Breast epithelium (tissue), 4 donors: Measurements from ENCODE around the gene BCL7A. TPM values are rescaled to one million over a fixed set of nuclear protein-coding genes. Genes with fewer than 3 reads are reported as not detected.

Experiments used
- DNase-seq, 2 donors: peaks; one replicate each; pipeline ENCODE4 v3.0.0-alpha.2; 2019; ENCODE audit warnings: low spot score in 2 of 2
- H3K27ac ChIP-seq, 2 donors: fragments of 200-600 bp; sonication (generic) in 1 of 2; one replicate each; pipeline ENCODE4 v1.5.1; 2016 to 2019; ENCODE audit warnings: mild to moderate bottlenecking in 1 of 2
- H3K27me3 ChIP-seq, 2 donors: fragments of 200-600 bp; sonication (generic) in 1 of 2; one replicate each; pipeline versions ENCODE4 v1.5.1 to v1.6.0; 2017 to 2019; ENCODE audit warnings: control low read depth in 1 of 2, mild to moderate bottlenecking in 1 of 2
- H3K36me3 ChIP-seq: fragments of 200-600 bp; one replicate; pipeline ENCODE4 v1.5.1; 2019
- H3K4me1 ChIP-seq, 2 donors: fragments of 200-600 bp; sonication (generic); one replicate each; pipeline ENCODE4 v1.5.1; 2016 to 2019; ENCODE audit warnings: control low read depth in 1 of 2
- H3K4me3 ChIP-seq, 3 donors: fragments of 200-600 bp; sonication (generic); 1 replicate in 2 of 3; 2 replicates in 1 of 3; pipeline ENCODE4 v1.5.1; 2016 to 2019; ENCODE audit warnings: mild to moderate bottlenecking in 3 of 3, moderate library complexity in 2 of 3
- H3K9me3 ChIP-seq, 2 donors: fragments of 200-600 bp; sonication (generic) in 1 of 2; one replicate each; pipeline ENCODE4 v1.5.1; 2016 to 2019; ENCODE audit warnings: control low read depth in 1 of 2
- CTCF ChIP-seq, 3 donors: fragments of 450-650 bp; IDR thresholded peaks; one replicate each; pipeline ENCODE4 v1.5.1; 2016 to 2017; ENCODE audit warnings: antibody characterized with exemption in 3 of 3, mild to moderate bottlenecking in 3 of 3, moderate library complexity in 3 of 3
- POLR2A ChIP-seq: fragments of 450-650 bp; IDR thresholded peaks from one replicate; pipeline ENCODE4 v1.6.1; 2016; ENCODE audit warnings: antibody characterized with exemption, mild to moderate bottlenecking, moderate library complexity
- POLR2AphosphoS5 ChIP-seq, 3 donors: sonication (generic); formaldehyde crosslinking; IDR thresholded peaks; one replicate each; pipeline ENCODE4 v1.6.1; 2017; ENCODE audit warnings: antibody characterized with exemption in 3 of 3
- intact Hi-C: fragments of 100-400 bp; cut with DNase I; formaldehyde crosslinking; loops from one replicate; pipeline ENCODE4 v1.15.1; 2023; ENCODE audit warnings: low total_unique reads
- total RNA-seq, 3 donors: library from RNA; depleted of rRNA; stranded (reverse); fragments of >200 nt; gene quantifications; one replicate each; pipeline ENCODE4 v1.1.0, GENCODE V29; 2016

Gene BCL7A
- total RNA-seq, 3 donors from 2014 or later = 6.2 to 13.5 (median 8.8) TPM

DNA sequence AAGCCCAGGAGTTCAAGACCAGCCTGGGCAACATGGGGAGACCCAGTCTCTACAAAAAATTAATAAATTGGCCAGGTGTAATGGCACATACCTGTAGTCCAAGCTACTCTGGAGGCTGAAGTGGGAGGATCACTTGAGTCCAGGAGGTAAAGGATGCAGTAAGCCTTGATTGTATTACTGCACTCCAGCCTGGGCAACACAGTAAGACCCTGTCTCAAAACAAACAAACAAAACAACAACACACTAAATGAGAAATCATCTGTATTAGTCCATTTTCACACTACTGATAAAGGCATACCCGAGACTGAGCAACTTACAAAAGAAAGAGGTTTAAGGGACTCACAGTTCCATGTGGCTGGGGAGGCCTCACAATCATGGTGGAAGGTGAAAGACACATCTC is 52.1 kb downstream of the BCL7A start:
- intact Hi-C loops = no loop called here
- Histone ChIP-seq H3K36me3 (no peaks in the 10 kb centered on the region), H3K4me3 (no peak overlapping the region), H3K4me1 (peaks cover 0 to 11% of the 10 kb centered on the region in 2 donors), H3K9me3 (no peaks in the 10 kb centered on the region), H3K27ac (no peak overlapping the region), H3K27me3 (no peaks in the 10 kb centered on the region)
- no peak for DNase-seq
- TF ChIP-seq POLR2AphosphoS5 (IDR thresholded peaks at IDR 0.05) (no peak), CTCF (IDR thresholded peaks at IDR 0.05) (no peak), POLR2A (no peak)

- Histone ChIP-seq H3K4me1 (peaks cover 8 to 20% of the 10 kb centered on the region in 2 donors), H3K4me3 (no peak overlapping the region)
- DNase-seq = no peak
Observed at GRCh38 chr12:122076743-122077495, 55.2 kb downstream of the BCL7A start.

DNA sequence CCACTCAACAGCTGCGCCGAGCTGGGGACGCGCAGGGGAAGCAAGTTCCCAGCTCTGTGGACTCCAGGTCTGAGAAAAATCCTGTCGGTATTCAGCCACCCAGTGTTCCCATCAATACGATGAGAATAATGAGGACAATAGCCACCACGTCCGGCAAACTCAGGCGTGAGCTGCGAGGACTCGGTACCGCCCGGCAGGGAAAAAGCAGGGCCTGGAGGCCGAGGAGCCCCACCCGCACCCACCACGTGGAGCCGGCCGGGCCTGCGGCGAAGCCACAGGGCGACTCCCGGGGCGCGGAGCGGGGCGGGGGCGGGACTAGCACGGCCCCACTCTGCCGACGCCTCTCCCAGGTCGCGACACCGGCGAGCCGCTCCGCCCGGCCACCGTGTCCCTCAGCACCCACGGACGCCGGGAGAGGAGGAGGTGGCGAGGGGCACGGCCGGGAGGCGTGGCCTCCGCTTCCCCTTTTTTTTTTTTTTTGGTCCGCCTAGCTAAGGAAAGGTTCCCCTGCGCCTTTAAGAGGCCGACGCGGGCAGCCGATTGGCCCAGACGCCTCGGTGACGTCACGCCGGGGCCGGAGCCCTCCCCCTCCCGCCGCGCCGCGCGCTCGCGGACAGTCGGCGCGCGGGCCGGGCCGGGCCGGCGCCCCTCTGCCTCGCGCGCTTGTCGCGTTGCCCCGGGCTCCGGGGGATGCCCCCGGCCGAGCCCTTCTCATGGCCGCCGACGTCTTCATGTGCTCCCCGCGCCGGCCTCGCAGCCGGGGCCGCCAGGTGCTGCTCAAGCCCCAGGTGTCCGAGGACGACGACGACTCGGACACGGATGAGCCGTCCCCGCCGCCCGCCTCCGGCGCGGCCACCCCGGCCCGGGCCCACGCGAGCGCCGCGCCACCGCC is 56.7 kb downstream of the BCL7A start, which contains the start of gene MLXIP:
Gene MLXIP, plus strand, starts transcription at position 616 of the 892 bp plus-strand sequence. Its CDS starts 98 bp downstream, at position 714.
- peak within 1 kb of the TSS; percentile 79 to 93 for H3K27ac ChIP-seq
- peaks cover 8 to 10% of the 10 kb centered on the region in 2 donors for H3K4me1 ChIP-seq
- H3K36me3 ChIP-seq = no peaks in the 10 kb centered on the region
- intact Hi-C loops = no loop called here
- no peaks in the 10 kb centered on the region for H3K27me3 ChIP-seq
- TF ChIP-seq POLR2A = no peak
- TF ChIP-seq POLR2AphosphoS5 (IDR thresholded peaks at IDR 0.05) = peak; percentile 32 to 78 (median 63)
- DNase-seq = peak; percentile 89 to 94
- no peaks in the 10 kb centered on the region for H3K9me3 ChIP-seq
- H3K4me3 ChIP-seq = peak within 1 kb of the TSS; percentile 78 to 93 (median 86)

More at GRCh38 chr12:122076743-122077495, 55.2 kb downstream of the BCL7A start:
- no peaks in the 10 kb centered on the region for H3K36me3 ChIP-seq
- H3K27me3 ChIP-seq = no peaks in the 10 kb centered on the region
- H3K9me3 ChIP-seq = no peaks in the 10 kb centered on the region
- intact Hi-C loops = no loop called here
- TF ChIP-seq POLR2A = no peak
- no peak overlapping the region for H3K27ac ChIP-seq

GRCh38 chr12:122079033-122079531 is 57.4 kb downstream of the BCL7A start:
- H3K4me1 ChIP-seq = peaks cover 8 to 10% of the 10 kb centered on the region in 2 donors
- no peaks in the 10 kb centered on the region for H3K27me3 ChIP-seq
- no peaks in the 10 kb centered on the region for H3K36me3 ChIP-seq
- peak overlapping the region; percentile 79 to 93 for H3K27ac ChIP-seq
- H3K9me3 ChIP-seq = no peaks in the 10 kb centered on the region
- TF ChIP-seq CTCF (IDR thresholded peaks at IDR 0.05) = no peak
- no peak for TF ChIP-seq POLR2A
- TF ChIP-seq POLR2AphosphoS5 (IDR thresholded peaks at IDR 0.05) = no peak
- DNase-seq = no peak
- intact Hi-C loops = no loop called here
- H3K4me3 ChIP-seq = peak overlapping the region; percentile 78 to 93 (median 86)

- Histone ChIP-seq H3K27ac (peak overlapping the region; percentile 79 to 93), H3K9me3 (no peaks in the 10 kb centered on the region), H3K27me3 (no peaks in the 10 kb centered on the region), H3K36me3 (no peaks in the 10 kb centered on the region), H3K4me3 (peak overlapping the region; percentile 78 to 93 (median 86)), H3K4me1 (peaks cover 8 to 10% of the 10 kb centered on the region in 2 donors)
- intact Hi-C loops = no loop called here
- no peak for DNase-seq
- TF ChIP-seq POLR2AphosphoS5 (IDR thresholded peaks at IDR 0.05) = no peak
- no peak for TF ChIP-seq CTCF (IDR thresholded peaks at IDR 0.05)
- TF ChIP-seq POLR2A = no peak
Observed at GRCh38 chr12:122079532-122080081, 57.9 kb downstream of the BCL7A start.
